Stimulated activated CD8-positive, alpha-beta memory T cell treated with anti-CD3 and anti-CD28 coated beads, Interleukin-4, amount 100 ng/mL, for 4 hours (primary cell): ENCODE measurements around the gene UBA5.

ENCODE experiments used
- DNase-seq, 2 donors: peaks; one replicate each; pipeline ENCODE4 v3.0.0-alpha.2; 2020; ENCODE audit warnings: low read depth in 2 of 2, low spot score in 1 of 2

Gene UBA5

DNA sequence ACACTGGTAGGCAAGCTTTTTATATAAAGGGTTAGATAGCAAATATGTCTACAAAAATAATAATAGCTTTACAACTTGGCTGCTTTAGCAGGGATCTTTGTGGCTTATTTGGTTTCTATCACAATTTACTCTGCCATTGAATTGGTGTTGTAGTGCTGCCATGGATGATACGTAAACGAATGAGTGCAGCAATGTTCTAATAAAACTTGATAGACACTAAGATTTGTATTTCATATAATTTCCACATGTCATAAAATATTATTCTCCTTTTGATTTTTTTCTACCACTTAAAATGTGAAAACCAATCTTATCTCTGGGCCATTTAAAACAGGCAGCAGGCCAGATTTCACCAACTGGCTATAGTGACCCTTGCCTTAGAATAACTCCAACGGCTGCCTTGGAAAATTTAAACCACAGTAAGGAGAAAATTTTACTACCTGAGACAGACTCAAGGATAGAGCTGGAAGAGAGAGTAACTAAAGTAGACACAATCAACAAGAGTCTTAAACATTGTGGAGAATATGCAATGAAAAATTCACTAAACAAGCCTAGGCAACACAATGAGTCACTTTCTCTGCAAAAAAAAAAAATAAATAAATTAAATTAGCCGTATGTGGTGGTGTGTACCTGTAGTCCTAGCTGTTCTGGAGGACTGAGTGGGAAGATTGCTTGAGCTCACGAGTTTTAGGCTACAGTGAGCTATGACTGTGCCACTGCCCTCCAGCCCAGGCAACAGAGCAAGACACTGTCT is 54.0 kb downstream of the UBA5 start:
- no peak for DNase-seq

- DNase-seq = no peak
These were observed 56.2 kb downstream of the UBA5 start for GRCh38 chr3:132716372-132716771.

DNA sequence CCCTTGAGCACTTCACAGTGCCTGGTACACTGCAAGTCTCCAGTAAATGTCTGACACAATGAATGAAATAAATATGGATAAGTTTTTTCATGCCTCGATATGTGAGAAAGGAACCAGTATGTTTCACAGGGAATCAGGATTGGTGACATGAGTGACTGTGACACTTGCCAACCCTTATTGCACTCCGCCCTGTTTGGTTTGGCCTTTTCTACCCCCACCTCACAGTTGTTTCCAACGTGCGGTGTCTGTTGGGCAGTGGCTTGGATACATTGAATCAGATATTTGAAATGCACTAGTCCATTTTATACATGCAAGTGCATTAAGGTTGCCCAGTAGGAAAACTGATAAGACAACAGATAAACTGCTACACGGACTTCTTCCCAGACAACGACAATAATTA is 60.1 kb downstream of the UBA5 start:
- DNase-seq = no peak

- peak in 1 of 2 donors; percentile 4 for DNase-seq
These were observed 61.5 kb downstream of the UBA5 start for GRCh38 chr3:132721479-132722164.

DNA sequence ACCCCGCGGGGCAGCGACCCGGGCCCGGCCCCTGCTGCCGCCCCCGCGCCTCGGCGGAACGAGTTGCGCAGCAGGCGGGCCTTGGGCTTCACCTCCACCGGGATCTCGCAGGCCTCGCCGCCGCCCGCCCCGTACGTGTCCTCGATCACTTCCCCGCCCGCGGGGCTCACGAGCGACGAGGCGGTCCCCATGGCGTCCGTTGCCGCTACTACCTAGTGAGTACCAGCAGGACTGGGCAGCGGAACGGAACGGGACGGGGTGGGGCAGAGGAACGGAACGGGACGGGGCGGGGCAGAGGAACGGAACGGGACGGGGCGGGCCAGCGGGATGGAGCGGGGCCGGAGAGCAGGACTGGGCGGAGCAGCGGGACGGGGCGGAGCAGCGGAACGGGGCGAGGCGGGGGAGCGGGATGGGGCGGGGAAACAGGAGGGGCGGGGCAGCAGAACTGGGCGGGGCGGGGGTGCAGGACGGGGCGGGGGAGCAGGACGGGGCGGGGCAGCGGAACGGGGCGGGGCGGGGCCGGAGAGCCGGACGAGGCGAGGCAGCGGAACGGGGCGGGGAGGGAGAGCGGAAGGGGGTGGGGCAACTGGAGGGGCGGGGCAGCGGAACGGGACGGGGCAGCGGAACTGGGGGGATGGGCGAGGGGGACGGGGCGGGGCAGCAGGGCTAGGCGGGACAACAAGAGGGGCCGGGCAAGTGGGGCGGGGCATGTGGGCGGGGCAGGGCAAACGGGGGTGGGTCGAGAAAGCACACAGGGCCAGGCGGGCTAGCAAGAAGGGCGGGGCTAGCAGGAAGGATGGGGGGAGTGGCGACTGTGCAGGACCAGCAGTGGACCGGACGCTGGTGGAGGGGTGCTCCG is 62.3 kb downstream of the UBA5 start, which contains the start of gene NPHP3:
Gene NPHP3 (minus strand): TSS at position 245 of the 859 bp plus-strand sequence. CDS start 54 bp downstream, at position 191.
- DNase-seq = peak; percentile 94 to 98

DNA sequence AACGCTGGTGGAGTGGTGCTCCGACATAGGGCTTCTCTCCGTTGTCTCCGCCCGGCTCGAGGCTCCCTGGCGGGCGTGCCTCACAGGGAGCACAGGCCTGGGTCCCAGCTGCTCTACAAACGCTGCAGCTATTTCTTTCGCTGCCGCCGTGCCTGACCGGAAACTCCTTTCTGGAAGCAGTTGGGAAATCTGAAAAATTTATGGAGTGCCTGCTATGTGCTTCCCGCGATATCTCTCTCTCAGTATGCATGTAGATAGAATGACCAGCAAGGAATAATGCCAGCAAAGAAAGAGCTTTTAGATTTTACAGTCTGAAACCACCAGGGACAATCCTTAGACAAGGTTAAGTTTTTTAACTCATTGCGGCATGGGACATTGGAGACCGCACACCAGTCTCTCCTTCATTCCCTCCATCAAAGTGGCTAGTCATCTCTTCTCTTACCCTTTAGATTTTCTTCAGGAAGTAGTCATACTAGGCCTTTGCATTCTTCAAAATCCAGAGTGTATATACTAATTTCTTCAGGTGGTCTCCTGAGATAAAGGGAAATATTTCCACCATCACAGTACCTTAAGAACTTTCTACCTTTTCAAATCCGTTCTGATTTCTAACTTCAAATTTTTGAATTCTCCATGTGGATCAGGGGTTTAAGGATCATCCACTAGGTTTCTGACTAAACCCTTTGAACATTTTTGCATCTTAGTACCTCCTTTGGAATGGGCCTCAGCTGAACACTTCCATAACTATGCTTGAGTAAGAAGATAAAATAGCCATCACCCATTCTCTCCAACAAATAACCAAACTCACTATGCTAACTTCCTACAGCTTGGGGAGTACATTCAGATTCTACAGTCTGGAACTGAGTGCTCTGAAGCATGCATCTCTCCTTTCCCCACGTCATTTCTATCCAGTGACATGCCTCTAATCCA is 63.2 kb downstream of the UBA5 start:
- no peak for DNase-seq

- no peak for DNase-seq
These were observed 66.3 kb downstream of the UBA5 start for GRCh38 chr3:132726341-132726823.
